GM23248 (cell line): ENCODE data around the gene SLC15A3.

Experiments used
- EZH2 ChIP-seq: fragments of 200-600 bp; sonication (generic); IDR thresholded peaks from 2 replicates; pipeline ENCODE4 v1.6.1; 2018; ENCODE audit warnings: antibody characterized with exemption, mild to moderate bottlenecking; ENCODE audit not compliant: insufficient read depth, poor library complexity, severe bottlenecking
- EZH2phosphoT487 ChIP-seq: fragments of 200-600 bp; sonication (generic); IDR thresholded peaks from 2 replicates; pipeline ENCODE4 v1.6.1; 2018; ENCODE audit warnings: antibody characterized with exemption, moderate library complexity, mild to moderate bottlenecking, low read depth; ENCODE audit not compliant: insufficient read depth

DNA sequence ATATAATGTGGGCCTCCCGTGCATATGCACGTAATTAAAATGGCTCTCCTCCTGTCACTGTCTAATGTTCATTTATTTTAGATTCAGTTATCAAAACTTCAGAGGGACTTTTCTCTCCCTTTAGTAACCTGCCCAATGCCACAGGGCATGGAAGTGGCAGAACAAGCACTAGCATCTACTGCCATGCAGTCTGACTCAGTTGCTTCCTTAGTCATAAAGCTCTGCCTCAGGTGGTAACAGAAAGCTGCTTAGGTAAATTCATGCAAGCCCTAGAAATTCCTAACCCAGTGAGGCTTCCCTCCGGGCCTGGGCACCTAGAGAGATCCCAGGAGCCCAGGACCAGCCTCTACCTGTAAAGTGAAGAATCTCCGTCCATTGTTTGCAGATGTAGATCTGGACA, 54.5 kb downstream of the SLC15A3 start:
- TF ChIP-seq EZH2 (no peak), EZH2phosphoT487 (no peak)
